Muscle of arm (tissue), 12 donors: ENCODE measurements around the gene EXOC4. TPM values are rescaled to one million over a fixed set of nuclear protein-coding genes. Genes with fewer than 3 reads are reported as not detected.
A peak's percentile ranks its signal among the peaks of the same experiment; 100 is the strongest.
"Not testable (repeated sequence)": the region's sequence is repeated elsewhere in the genome, so short reads cannot be mapped to it uniquely, and the experiment has no call there.

Experiments
- DNase-seq: peaks from one replicate; pipeline ENCODE4 v3.0.0-alpha.2; 2013
- polyA plus RNA-seq, 12 donors: library from polyadenylated mRNA; unstranded; fragments of 120-200 nt; gene quantifications; one replicate each; pipeline ENCODE4 v1.2.1, GENCODE V29; 2013; ENCODE audit not compliant: insufficient read length in 12 of 12

Gene EXOC4
- polyA plus RNA-seq, 12 donors = 25.2 to 79.1 (median 55.5) TPM; not detected in 1

- DNase-seq = no peak
Measured at GRCh38 chr7:133748443-133749407, 495.8 kb downstream of the EXOC4 start.

- no peak for DNase-seq
Measured at GRCh38 chr7:133750287-133750686, 497.4 kb downstream of the EXOC4 start.

GRCh38 chr7:133751079-133751478 lies 498.2 kb downstream of the EXOC4 start:
- no peak for DNase-seq

GRCh38 chr7:133753513-133753912 lies 500.6 kb downstream of the EXOC4 start:
- DNase-seq = no peak

- DNase-seq = no peak
Measured at GRCh38 chr7:133754708-133755107, 501.8 kb downstream of the EXOC4 start.

- DNase-seq = no peak
Measured at GRCh38 chr7:133755901-133756300, 503.0 kb downstream of the EXOC4 start.

GRCh38 chr7:133761443-133761842 lies 508.6 kb downstream of the EXOC4 start:
- no peak for DNase-seq

GRCh38 chr7:133763076-133763640 lies 510.3 kb downstream of the EXOC4 start:
- DNase-seq = no peak

- no peak for DNase-seq
Measured at GRCh38 chr7:133769668-133770067, 516.8 kb downstream of the EXOC4 start.

- no peak for DNase-seq
Measured at GRCh38 chr7:133770863-133771492, 518.1 kb downstream of the EXOC4 start.

- DNase-seq = no peak
Measured at GRCh38 chr7:133771788-133772419, 519.0 kb downstream of the EXOC4 start.

- no peak for DNase-seq
Measured at GRCh38 chr7:133773601-133774000, 520.7 kb downstream of the EXOC4 start.

- DNase-seq = no peak
Measured at GRCh38 chr7:133775201-133775600, 522.3 kb downstream of the EXOC4 start.

- DNase-seq = no peak
Measured at GRCh38 chr7:133776266-133776665, 523.4 kb downstream of the EXOC4 start.

GRCh38 chr7:133777701-133778100 lies 524.8 kb downstream of the EXOC4 start:
- no peak for DNase-seq

- no peak for DNase-seq
Measured at GRCh38 chr7:133778472-133778871, 525.6 kb downstream of the EXOC4 start.

GRCh38 chr7:133779538-133779937 lies 526.7 kb downstream of the EXOC4 start:
- DNase-seq = not testable (repeated sequence)

- no peak for DNase-seq
Measured at GRCh38 chr7:133780912-133781311, 528.0 kb downstream of the EXOC4 start.

GRCh38 chr7:133781486-133782090 lies 528.7 kb downstream of the EXOC4 start:
- DNase-seq = no peak

- DNase-seq = no peak
Measured at GRCh38 chr7:133782470-133782869, 529.6 kb downstream of the EXOC4 start.

- DNase-seq = no peak
Measured at GRCh38 chr7:133783276-133783675, 530.4 kb downstream of the EXOC4 start.

GRCh38 chr7:133784486-133785001 lies 531.7 kb downstream of the EXOC4 start:
- peak; percentile 22 for DNase-seq
